NCI-H2196 treated with DMSO at 0.1 percent for 48 hours (cell line): ENCODE data around the gene PTCHD1.

ENCODE experiments used
- DNase-seq: peaks from one replicate; lab custom pipeline; 2025; ENCODE audit not compliant: unreplicated experiment; lab: John Stamatoyannopoulos, UW

Gene PTCHD1

GRCh38 chrX:23394421-23394820 lies 59.8 kb downstream of the PTCHD1 start:
- DNase-seq, result no peak

- DNase-seq, result no peak
These were observed 61.6 kb downstream of the PTCHD1 start for GRCh38 chrX:23396263-23396662.

GRCh38 chrX:23398570-23398969 lies 63.9 kb downstream of the PTCHD1 start:
- DNase-seq, result no peak

GRCh38 chrX:23403849-23404248 lies 69.2 kb downstream of the PTCHD1 start:
- DNase-seq, result no peak

GRCh38 chrX:23422912-23423311 lies 88.3 kb downstream of the PTCHD1 start:
- no peak for DNase-seq

- DNase-seq, result no peak
These were observed 99.8 kb downstream of the PTCHD1 start for GRCh38 chrX:23434356-23434884.

GRCh38 chrX:23435108-23435507 lies 100.5 kb downstream of the PTCHD1 start:
- DNase-seq, result no peak

- DNase-seq, result no peak
These were observed 100.9 kb downstream of the PTCHD1 start for GRCh38 chrX:23435575-23435974.

- DNase-seq, result no peak
These were observed 102.2 kb downstream of the PTCHD1 start for GRCh38 chrX:23436875-23437274.

GRCh38 chrX:23451266-23451665 lies 116.6 kb downstream of the PTCHD1 start:
- no peak for DNase-seq
